D721Med (cell line): ENCODE results near the gene PRKD2.

Experiments used
- DNase-seq: peaks from one replicate; pipeline ENCODE4 v3.0.0; 2011; ENCODE audit warnings: low spot score; ENCODE audit not compliant: insufficient read length
- FAIRE-seq: peaks from 2 replicates; lab custom pipeline; 2011; peaks lifted over from hg19 to GRCh38; lab: Jason Lieb, UNC
- TF ChIP-seq, protein P1 (sequence below): IDR thresholded peaks from 2 replicates; pipeline ENCODE4 v1.5.1; 2012; ENCODE audit warnings: mild to moderate bottlenecking, control low read depth; ENCODE audit not compliant: insufficient read depth; ENCODE audit errors: missing control alignments

Gene PRKD2

DNA sequence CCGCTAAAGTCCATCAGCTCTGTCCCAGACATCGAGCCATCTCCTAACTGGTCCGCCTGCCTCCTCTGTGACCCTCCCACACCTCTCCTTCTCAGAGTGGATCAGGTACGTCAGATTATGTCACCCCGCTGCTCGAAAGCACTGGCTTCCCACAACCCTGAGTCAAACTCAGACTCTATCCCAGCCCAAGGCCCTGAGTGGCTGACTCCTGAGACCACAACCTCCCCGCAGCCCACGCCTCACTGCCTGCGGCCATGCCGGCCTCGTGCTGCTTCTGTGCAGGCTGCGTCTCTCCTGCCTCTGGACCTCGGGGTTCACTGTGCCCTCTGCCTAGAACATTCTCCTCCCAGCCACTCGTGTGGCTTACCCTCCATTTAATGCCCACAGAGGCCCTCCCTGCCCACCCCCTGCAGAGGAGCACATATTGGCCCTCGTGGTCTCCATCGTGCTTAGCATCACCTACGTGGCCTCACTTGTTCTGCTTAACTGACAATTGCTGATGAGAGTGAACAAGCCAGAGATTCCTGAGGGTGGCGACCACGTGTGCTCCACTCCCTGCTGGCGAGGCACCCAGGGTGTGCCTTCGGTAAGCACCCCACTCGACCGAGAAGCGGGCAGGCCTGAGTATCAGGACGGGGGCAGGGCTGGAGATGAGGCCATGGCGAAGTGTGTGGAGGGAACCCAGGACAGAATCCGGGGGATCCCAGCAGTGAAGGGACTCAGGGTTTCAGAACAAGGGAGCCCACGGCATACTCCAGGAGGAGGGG is 15.4 kb upstream of the PRKD2 start:
- DNase-seq = no peak
- FAIRE-seq = no peak
- TF ChIP-seq, protein P1, sequence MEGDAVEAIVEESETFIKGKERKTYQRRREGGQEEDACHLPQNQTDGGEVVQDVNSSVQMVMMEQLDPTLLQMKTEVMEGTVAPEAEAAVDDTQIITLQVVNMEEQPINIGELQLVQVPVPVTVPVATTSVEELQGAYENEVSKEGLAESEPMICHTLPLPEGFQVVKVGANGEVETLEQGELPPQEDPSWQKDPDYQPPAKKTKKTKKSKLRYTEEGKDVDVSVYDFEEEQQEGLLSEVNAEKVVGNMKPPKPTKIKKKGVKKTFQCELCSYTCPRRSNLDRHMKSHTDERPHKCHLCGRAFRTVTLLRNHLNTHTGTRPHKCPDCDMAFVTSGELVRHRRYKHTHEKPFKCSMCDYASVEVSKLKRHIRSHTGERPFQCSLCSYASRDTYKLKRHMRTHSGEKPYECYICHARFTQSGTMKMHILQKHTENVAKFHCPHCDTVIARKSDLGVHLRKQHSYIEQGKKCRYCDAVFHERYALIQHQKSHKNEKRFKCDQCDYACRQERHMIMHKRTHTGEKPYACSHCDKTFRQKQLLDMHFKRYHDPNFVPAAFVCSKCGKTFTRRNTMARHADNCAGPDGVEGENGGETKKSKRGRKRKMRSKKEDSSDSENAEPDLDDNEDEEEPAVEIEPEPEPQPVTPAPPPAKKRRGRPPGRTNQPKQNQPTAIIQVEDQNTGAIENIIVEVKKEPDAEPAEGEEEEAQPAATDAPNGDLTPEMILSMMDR = no peak

DNA sequence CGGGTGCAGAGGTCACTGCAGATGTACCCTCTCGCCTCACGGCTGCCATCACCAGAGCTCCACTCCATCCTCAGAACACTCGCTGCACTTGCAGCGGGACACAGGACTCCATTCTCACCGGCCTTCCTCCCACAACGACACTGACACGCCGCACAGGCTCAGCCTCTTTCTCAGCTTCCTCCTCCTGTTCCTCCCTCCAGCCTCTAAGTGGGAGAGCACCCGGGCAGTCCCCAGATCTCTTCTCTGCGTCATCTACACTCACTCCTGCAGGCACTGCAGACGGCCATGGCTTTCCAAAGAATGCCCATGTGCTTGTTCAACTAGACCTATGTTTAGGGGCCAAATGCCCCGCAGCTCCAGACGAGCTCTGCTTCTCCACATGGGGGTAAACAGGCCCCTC is 14.7 kb upstream of the PRKD2 start:
- no peak for DNase-seq
- TF ChIP-seq, protein P1 = no peak
- FAIRE-seq = no peak

DNA sequence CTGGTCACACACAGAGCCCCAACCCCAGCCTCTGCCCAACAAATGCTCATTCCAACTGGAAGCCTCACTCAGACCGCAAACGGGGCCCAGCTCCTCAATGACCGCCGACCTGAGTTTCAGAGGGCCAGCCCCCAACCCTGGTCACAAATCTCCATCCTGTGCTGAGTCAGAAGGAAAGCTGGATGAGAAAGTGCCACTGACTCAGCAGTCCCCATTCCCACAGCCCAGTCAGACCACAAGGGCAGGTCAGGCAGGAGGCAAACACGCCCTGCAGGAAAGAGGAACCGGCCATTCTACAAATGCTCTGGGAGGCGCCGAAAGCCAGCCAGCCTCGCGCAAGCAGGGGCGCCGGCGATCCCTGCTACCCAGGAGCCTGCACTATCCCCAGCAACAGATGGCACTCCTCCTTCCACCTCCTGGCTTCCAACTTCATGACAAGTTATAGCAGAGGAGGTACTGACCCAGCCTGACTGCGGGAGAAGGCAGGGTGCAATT is 14.1 kb upstream of the PRKD2 start:
- DNase-seq (no peak), FAIRE-seq (no peak)
- TF ChIP-seq, protein P1 = no peak

DNA sequence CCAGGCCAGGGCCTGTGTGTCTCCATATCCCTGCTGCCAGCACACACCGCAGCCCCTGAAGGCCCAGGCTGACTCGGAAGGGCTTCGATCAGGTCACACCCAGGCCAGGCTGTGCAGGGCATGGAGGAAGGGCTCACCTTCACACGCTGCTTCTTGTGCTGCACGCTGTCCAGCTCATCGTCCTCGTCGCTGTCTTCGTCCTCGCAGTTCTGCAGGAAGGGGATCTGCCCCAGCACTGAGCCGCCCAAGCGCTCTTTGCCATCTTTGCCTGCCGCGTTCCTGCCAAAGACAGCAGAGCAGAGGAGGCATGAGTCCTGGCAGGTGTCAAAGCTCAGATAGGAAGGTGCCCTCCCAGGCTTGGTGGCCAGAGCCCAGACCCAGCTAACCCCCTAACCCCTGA is 13.7 kb upstream of the PRKD2 start:
- TF ChIP-seq, protein P1 = no peak
- FAIRE-seq (no peak), DNase-seq (no peak)

DNA sequence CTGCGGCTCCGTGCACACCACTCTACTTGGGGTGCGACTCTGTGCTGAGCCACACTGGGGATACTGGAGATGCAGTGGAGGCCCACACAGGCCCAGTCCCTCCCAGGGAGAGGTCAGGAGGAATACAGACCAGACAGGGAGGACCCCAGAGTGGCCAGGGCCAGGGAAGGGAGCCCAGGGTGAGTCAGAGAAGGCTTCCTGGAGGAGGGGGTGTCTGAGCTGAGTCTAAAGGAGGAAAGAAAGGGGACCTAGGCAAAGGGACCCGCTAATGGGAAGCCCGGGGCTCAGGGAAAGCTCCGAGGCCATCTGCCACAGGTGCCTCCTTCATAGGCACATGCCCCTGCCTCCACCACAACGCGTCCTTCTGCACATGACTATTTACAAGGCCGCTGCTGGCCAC is 13.3 kb upstream of the PRKD2 start:
- no peak for DNase-seq
- TF ChIP-seq, protein P1 = no peak
- no peak for FAIRE-seq

DNA sequence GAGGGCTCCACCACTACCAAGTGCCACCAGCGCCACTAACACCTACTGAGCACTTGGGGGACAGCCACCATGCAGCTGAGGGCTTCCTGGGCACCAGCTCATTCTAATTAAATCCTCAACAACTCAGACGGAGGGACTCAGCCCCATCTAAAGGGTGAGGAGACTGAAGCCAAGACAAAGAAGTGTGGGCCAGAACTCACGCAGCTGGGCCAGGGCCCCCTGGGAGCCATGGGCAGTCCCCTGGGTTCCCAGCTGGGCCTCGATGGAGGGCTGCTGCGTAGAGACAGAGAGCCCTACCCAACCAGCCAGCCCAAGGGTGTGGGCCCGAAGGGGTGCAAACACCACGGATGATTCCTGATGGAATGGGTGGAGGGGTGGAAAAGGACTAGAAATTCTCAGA is 12.8 kb upstream of the PRKD2 start:
- TF ChIP-seq, protein P1 = no peak
- no peak for DNase-seq
- FAIRE-seq = no peak

DNA sequence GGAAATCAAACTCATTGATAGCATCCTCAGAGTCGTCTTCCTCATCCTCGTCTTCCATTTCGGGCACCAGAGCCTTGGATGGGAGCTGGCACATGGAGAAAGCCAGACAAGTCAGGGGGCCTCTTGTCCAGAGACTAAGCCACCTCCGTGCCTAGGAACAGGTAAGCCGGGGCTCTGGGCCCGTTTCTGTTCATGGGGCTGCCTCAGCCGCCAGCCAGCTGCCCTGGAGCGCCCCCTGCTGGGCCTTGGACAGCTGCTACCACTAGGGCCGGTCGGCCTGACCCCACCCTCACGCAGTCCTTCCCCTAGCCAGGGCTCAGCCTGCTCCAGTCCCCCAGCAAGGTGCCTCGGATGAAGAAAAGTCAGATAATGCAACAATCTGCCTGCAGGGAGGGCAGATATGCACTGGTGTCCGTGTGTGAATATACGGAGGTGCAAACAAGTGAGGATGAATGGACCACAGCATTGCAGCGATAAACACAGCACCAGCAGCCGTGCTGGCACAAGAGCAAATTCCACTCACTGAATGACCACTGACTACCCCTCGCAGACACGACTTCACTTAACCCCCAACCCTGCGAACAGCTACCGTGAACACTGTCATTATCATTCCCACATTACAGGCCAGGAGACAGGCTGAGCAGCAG is 11.9 kb upstream of the PRKD2 start:
- TF ChIP-seq, protein P1 = peak; percentile 66
- no peak for FAIRE-seq
- DNase-seq = peak; percentile 87
